Anterior cingulate cortex (tissue), 58 donors: Measurements from ENCODE around the gene NAXE.
"Not testable (repeated sequence)": the region's sequence is repeated elsewhere in the genome, so short reads cannot be mapped to it uniquely, and the experiment has no call there.

Experiments
- DNase-seq, 58 donors: peaks; one replicate each; lab custom pipeline; 2025; lab: John Stamatoyannopoulos, UW

The NAXE gene

GRCh38 chr1:156618853-156619581, 27.4 kb downstream of the NAXE start, which contains the start of gene HAPLN2:
Gene HAPLN2 (plus strand): TSS chr1:156619415. CDS start chr1:156623491, 4,076 bp downstream.
- peak in 36 of 58 donors; percentile 13 to 79 (median 48) for DNase-seq

DNA sequence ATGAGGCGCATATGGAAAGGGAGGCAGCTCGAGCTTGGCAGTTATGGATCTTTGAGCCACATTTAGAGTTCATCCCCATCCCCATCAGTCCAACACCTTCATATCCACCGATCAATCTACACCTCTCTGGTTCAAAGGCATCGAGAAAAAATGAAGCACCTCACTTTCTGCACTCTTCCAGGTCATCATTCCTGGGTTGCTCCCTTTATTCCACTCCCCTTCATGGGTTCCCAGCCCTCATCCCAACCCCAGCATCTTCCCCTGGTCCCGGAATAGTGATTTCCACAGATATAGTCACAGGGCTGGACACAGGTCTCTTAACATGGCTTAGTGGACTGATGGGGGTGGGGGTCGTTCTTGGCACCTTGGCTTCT, 28.0 kb downstream of the NAXE start:
- no peak for DNase-seq

DNA sequence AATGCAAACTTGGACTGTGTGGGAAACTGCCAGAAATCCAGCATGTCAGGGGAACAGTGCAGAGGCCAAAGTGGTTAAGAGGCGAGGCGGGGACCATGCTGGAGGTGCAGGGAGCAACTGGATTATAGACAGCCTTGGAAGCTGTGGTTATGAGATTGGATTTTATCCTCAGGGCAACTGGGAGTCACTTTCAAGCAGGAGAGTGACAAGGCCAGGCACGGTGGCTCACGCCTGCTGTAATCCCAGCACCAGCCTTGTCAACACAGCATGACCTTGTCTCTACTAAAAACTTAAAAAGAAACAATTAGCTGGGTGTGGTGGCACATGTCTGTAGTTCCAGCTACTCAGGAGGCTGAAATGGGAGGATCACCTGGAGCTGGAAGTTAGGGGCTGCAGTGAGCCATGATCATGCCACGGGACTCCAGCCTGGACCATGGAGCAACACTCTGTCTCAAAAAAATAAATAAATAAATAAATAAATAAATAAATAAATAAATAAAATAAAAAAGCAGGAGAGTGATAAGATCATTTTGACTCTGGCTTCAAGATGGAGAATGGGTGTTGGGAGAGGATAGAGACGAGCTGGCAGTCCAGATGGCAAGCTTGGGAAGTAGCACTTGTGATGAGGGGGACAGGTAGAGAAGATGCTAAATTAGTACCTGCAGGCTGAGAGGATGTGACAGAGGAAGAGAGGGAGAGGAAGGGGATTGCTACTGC, 31.2 kb downstream of the NAXE start:
- no peak for DNase-seq

DNA sequence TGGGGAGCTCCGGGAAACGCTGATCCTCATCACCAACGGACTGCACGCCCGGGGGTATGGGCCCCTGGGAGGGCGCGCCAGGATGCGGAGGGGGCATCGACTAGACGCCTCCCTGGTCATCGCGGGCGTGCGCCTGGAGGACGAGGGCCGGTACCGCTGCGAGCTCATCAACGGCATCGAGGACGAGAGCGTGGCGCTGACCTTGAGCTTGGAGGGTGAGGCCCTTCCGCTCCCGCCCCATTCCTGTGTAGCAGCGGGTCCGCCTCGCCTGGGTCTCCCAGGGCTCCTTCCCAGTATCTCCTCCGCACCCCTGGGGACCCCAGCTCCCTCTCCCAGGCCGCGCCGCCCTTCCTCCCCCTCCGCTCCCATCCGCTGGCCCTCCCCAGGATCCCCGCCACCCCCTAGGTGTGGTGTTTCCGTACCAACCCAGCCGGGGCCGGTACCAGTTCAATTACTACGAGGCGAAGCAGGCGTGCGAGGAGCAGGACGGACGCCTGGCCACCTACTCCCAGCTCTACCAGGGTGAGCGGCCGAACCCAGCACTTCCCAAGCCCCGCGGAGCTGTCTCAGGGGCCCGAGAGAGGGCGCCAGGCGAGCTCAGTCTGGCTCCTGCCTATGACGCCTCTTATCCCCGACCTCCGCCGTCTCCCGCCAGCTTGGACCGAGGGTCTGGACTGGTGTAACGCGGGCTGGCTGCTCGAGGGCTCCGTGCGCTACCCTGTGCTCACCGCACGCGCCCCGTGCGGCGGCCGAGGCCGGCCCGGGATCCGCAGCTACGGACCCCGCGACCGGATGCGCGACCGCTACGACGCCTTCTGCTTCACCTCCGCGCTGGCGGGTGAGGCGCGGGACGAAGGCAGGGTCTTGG, 32.6 kb downstream of the NAXE start:
- DNase-seq = peak in 37 of 58 donors; percentile 17 to 68 (median 38)

GRCh38 chr1:156624814-156625435, 33.3 kb downstream of the NAXE start:
- DNase-seq = peak in 2 of 58 donors; percentile 34 to 42

DNA sequence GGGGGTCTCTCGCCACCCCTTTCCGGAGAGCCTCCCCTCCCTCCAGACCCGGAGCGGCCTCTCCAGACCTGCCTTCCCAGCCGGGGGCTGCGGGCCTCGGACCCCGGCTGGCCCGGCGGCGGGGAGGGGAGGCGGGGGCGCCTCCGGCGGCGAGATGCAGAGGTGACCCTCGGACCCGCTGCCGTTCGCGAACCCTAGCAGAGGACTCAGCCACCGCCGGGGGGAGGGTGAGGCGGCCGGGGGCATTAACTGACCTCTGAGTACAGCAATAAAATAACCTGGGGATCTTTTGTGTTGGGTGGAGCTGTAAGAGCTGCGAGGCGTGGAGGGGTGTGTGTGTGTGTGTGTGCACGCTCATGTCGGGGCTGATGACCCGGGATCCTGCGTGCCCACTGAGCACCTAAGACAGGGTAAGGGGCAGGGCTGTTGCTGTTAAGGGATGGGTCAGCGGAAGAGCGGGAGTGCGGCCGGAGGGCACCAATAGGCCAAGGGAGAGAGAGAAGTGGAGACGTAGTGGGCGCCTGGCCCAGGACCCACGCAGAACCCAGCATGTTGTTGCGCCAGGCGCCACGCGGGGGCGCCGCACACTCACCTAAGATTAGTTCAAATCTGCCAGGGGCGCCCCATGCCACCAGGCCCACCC, 34.0 kb downstream of the NAXE start:
- peak in 48 of 58 donors; percentile 14 to 83 (median 49) for DNase-seq

DNA sequence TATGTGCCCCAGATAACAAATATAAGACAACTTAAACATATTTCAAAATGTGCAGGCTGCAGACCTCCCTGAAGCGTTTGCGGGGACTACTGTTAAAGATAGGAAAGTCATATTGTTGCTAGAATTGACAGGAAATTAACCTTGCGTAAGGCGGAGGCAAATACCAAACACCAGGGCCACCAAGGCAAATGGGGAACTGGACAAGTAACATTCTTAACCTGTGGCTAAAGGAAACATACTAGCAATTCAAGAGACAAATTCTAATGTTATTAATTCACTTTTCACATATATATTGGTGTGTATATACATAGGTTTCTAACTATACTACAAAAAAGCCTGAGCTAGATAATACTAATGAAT, 34.5 kb downstream of the NAXE start:
- no peak for DNase-seq

DNA sequence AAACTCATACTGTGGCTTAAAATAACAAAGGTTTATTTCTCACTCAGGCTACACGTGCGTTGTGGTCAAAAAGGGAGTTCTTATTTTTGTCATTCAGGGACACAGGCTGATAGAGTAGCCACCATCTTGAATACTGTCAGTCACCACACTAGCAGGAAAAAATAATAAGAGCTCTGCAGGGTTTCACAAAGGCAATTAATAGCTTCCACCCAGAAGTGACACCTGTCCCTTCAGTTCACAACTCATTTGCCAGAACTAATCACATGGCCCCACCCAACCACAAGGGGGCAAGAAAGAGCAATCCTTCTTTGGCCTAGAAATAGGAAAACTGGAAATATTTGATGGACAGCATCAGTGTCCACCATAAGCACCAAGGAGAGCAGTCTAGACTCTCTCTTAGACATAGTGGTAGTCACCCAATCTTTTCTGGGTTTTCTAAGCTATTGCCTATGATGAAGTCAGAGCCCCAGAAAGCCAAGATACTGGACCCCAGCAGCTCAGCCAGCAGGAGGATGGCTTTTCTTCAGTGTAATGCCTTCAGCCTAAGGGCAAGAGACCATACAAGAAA, 35.8 kb downstream of the NAXE start:
- DNase-seq = peak in 10 of 58 donors; percentile 4 to 39 (median 24)

DNA sequence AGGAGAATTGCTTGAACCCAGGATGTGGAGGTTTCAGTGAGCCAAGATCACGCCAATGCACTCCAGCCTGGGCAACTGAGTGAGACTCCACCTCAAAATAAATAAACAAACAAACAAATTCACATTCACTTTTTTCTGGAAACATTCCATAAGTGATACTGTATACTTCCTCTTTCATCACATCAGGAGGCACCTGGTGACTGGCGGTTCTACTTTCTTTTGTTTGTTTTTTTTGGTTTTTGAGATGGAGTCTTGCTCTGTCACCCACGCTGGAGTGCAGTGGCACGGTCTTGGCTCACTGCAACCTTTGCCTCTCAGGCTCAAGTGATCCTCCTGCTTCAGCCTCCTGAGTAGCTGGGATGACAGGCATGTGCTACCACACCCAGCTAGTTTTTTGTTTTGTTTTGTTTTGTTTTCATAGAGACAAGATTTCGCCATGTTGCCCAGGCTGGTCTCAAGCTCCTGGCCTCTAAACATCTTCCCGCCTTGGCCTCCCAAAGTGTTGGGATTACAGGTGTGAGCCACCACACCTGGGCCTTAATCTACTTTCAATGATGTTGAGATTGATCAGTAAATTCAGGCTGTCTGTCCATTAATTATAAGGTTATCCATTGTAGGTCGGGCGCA, 38.4 kb downstream of the NAXE start:
- DNase-seq = no peak

DNA sequence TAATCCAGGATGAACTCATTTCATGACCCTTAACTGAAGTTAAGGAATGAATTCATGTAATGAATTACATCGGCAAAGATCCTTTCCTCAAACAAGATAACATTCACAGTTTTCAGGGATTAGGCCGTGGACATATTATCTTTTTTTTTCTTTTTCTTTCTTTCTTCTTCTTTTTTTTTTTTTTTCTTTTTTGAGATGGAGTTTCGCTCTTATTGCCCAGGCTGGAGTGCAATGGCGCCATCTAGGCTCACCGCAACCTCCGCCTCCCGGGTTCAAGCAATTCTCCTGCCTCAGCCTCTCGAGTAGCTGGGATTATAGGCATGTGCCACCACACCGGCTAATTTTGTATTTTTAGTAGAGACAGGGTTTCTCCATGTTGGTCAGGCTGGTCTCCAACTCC, 39.6 kb downstream of the NAXE start:
- DNase-seq = not testable (repeated sequence)

- DNase-seq = no peak
These were observed 40.8 kb downstream of the NAXE start for GRCh38 chr1:156632355-156632754.

DNA sequence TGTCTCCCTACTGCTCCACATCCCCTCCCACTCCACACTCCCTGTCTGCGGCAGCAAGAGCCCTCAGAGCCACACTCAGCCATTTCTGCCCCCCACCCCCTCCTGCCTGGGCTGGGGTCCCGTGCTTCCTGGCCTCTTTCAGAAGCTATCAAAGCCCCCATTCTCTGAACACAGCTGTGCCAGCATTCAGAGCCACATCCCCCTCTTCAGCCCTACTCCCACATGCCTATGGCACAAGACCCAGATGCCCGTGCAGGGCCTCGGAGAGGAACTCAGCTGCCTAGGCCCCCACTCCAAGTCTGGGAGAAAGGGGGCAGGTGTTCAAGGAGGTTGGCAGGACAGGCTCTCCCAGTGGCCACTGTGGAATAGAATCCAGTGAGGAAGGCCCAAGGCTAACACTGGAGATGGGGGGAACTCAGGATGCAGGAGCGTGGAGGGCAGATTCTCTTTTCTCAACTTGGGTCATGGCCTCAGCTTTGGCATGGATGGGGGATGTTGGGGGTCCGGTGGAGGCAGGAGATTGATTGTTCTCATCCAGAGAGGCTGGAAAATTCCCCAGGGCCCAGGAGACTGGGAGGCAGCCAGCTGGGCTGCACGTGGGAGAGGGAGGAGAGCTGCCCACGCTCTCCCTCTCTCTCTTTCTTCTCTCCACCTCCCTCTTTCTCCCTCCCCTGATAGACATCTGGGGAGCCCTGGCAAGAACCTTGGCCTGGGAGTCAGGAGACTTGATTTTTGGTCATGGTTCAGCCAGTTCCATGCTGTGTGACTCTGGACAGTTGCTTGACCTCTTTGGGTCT, 46.8 kb downstream of the NAXE start:
- peak in 47 of 58 donors; percentile 23 to 78 (median 53) for DNase-seq

DNA sequence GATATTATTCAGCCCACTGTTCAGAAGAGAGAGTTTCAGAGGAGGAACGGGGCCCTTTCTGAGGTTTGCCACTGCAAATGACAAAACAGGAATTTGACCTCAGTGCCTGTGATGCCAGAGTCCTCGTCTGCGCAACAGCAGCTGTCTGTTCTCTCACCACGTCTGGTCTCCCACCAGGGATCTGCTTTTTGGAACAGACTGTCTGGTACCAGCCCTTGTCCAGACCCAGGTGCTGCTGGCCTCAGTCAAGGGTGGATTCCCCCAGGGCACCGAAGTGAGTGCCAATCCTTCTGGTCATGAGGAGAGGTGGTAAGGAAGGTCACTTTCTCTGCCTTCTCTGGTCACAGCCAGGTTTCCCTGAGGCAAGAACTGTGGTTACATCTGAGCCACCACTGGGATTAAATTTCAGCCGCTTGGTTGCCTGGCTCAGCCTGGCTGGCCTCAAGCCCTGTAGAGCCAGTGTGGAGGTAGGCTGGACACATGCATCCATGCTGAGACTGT, 48.1 kb downstream of the NAXE start:
- peak in 1 of 58 donors; percentile 24 for DNase-seq

GRCh38 chr1:156640842-156641706, 49.5 kb downstream of the NAXE start:
- peak in 55 of 58 donors; percentile 14 to 95 (median 74) for DNase-seq

DNA sequence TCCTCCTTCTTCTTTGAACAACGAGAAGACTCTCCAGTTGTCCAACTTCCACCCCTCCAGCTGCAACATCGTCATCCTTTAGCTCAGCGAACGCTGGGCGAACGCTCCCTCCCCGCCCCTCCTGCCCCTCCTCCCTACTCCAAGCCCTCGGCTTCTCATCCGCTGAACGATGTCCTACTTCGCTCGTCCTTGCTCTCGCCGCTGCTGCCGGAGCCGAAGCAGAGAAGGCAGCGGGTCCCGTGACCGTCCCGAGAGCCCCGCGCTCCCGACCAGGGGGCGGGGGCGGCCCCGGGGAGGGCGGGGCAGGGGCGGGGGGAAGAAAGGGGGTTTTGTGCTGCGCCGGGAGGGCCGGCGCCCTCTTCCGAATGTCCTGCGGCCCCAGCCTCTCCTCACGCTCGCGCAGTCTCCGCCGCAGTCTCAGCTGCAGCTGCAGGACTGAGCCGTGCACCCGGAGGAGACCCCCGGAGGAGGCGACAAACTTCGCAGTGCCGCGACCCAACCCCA, 50.2 kb downstream of the NAXE start, which contains the start of gene BCAN:
TSS of gene BCAN (plus strand) at position 357 of the 504 bp plus-strand sequence. CDS start 3,938 bp downstream, outside the sequence.
- peak in 54 of 58 donors; percentile 22 to 86 (median 71) for DNase-seq

GRCh38 chr1:156642265-156643048, 50.9 kb downstream of the NAXE start:
- peak in 6 of 58 donors; percentile 25 to 52 (median 44) for DNase-seq
